Stimulated activated naive CD8-positive, alpha-beta T cell treated with anti-CD3 and anti-CD28 coated beads, Interleukin-15, Interleukin-2, amounts not matched to agents 100 U/mL and 50 U/mL, for 24 hours (primary cell): Measurements from ENCODE around the gene TMEM237.
A peak's percentile ranks its signal among the peaks of the same experiment; 100 is the strongest.

Source experiments
- ATAC-seq: fragments of 150-1000 bp; cut with Tn5 transposase; one replicate; pipeline ENCODE4 v1.10.0; 2021
- DNase-seq: peaks from one replicate; pipeline ENCODE4 v3.0.0; 2021

TMEM237 gene

DNA sequence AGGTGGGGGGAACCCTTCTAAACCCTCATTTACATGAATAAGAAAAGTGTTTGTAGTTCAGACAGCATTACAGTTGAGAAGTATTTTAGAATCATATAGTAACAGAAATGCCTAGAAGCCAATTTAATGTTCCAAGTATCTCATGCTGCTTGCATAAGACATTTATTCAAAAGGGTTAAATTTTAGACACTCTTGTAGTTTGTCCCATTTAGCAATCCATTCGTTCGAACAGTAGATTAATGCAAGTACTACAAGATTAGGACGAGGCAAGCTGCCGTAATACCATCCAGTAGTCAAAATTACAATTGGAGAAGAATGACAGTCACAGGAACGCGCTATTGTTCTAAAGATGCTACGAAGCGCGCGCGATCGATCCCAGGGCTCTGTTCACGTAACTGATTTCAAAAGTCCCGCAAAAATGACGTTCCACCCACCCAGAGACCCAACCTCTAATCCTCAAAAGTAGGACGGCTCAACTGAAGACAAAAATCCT, 1.2 kb downstream of the TMEM237 start:
- DNase-seq (no peak), ATAC-seq (peak; percentile 24)

DNA sequence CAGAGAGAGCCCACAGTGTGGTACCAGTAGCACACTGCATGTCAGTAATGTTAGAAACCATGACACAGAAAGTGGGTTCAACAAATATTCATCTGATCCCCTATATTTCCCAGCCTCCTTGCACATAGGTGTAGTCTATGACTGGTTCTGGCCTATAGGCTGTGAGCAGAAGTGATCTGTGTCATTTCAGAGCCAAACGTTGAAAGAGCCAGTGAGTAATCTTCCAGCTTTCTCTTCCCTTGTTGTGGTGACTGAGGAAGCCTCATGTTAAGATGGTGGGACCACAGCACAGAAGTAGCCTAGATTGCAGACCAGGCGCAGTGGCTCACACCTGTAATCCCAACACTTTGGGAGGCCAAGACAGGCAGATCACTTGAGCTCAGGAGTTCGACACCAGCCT, 4.1 kb downstream of the TMEM237 start:
- ATAC-seq = peak; percentile 34
- no peak for DNase-seq

DNA sequence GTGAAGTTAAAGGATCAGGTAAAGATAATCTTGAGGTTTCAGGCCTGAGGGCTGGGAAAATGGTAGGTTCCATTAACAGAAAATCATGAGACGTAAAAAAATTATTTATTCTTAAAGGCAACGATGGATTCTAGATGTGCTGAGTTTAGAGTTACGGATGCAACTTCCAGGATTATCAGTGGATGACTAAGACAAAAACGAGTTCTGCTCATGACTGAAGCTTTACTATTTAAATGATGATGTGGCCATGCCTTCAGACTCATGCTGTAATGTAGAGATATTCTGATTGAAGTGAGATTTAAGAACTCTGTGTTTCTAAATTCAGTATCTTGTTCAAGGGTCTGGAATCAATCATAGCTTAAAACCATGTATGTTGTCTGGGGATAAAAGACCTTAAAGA, 5.0 kb downstream of the TMEM237 start:
- DNase-seq = no peak
- no peak for ATAC-seq

DNA sequence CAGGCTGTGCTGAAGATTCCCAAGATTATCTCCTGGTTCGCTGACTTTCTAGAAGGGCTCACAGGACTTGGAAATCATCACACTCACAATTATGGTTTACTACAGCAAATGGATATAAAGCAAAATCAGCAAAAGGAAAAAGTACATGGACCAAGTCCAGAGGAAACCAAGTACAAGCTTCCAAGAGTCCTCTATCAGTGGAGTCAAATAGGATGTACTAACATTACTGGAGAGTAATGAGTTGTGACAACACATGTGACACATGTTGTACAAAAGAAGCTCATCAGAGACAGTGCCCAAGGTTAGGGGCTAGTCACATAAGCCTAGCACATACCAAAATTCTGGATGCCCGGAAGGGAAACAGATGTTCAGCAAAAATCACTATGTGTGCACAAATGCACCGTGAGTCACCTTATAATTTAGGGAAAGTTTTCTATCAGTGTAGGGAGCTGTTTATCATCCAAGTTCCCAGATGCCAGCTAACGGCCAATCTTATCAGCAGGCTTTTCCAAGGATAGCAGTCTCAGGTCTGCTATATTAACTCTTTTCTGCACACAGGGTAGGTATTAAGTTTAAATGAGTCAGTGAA, 9.5 kb downstream of the TMEM237 start:
- ATAC-seq (no peak), DNase-seq (no peak)

DNA sequence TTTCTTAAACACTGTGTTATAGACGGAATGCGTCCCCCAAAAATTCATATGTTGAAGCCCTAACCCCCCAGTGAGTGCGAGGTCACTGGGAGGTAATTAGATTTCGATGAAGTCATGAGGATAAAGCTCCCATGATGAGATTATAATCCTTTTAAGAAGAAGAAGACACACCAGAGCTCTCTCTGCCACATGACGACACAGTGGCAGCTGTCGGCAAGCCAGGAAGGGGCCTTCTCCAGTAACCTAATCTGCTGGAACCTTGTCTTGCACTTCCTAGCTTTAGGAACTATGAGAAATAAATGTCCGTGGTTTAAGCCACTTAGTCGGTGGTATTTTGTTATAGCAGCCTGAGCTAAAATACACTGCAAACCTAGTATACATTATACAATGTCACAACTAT, 12.3 kb downstream of the TMEM237 start:
- ATAC-seq = no peak
- no peak for DNase-seq

DNA sequence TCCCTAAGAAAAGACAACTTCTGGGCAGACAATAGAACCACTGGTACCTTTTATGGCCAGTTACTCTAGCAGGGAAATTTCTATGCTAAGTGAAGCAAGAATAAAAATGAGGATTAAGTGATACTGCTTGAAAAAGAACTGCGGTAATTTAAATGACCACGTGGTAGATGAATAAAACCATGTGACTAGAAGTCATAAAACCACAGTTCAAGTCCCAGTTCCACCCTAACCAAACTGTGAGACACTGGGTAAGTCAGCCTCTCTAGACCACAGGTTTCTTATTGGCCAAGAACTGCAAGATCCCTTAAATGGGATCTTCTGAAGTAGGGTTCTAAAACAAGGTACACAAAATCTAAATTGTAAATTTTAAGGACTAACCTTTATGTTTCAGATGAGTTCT, 12.7 kb downstream of the TMEM237 start:
- ATAC-seq = no peak

DNA sequence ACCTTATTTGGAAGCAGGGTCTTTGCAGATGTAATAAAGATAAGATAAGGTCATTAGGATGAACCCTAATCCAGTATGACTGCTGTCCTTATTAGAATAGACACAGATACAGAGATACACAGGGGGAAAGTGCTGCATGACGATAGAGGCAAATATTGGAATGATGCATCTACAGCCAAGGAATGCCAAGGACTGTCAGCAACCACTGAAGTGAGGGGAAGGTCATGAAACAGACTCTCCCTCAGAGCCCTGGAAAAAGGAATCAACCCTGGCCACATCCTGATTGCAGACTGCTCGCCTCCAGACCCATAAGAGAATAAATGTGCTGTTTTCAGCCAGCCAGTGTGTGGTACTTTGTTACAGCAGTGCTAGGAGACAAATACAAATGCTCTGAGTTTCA, 14.8 kb downstream of the TMEM237 start:
- ATAC-seq (no peak), DNase-seq (no peak)

More for the DNA sequence above, 12.7 kb downstream of the TMEM237 start:
- DNase-seq = no peak

DNA sequence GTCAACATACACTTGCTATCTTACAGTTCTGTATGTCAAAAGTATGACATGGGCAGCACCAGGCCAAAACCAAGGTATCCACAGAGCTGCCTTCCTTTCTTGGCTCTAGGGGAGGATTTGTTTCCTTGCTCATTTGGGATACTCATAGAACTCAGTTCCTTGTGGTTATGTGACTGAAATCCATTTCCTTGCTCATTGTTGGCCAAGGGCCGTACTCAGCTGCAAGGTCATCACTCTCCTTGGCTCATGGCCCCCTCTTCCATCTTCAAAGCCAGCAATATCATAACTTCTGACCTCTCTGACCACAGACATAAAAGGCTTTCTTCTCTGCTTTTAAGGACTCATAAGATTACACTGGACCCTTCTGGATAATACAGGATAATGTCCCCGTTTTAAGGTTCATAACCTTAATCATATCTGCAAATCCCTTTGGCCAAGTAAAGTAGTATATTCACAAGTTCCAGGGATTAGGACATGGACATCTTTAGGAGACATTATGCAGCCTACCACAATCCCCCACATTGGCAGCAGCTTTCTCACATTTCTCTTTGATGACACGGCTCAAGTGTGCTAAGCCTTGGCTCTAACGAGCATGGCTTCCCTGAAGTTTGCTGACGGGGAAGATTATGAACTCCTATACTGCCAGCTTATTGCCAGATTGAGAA, 20.9 kb downstream of the TMEM237 start:
- DNase-seq = no peak
- ATAC-seq = no peak

DNA sequence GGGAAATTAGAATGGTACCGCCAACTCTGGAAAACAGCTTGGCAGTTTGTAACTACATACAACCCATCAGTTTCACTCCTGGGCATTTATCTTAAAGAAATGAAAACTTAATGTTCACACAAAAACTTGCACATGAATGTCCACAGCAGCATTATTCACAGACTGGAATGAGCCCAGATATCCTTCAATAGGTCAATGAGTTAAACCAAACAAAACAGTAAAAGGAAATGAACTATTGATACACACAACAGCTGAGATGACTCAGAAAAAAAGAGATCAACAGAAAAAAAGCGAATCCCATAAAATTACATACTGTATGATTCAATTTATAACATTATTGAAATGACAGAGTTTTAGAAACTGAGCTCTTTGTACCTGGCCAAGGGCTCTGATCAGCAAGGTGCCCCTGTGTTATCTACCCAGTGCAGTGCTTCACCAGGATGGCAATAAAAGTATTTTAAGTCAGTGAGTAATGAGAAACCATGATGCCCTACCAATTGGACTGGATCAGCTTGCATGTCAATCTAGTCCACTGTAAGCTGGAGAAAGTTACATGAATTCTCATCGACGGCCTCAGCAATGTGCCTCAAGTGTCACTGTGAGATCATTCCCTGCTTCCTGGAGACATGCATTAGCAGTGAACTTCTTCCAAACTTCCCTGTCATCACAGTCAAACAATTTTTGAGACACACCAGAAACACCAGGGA, 21.9 kb downstream of the TMEM237 start:
- ATAC-seq (no peak), DNase-seq (no peak)

DNA sequence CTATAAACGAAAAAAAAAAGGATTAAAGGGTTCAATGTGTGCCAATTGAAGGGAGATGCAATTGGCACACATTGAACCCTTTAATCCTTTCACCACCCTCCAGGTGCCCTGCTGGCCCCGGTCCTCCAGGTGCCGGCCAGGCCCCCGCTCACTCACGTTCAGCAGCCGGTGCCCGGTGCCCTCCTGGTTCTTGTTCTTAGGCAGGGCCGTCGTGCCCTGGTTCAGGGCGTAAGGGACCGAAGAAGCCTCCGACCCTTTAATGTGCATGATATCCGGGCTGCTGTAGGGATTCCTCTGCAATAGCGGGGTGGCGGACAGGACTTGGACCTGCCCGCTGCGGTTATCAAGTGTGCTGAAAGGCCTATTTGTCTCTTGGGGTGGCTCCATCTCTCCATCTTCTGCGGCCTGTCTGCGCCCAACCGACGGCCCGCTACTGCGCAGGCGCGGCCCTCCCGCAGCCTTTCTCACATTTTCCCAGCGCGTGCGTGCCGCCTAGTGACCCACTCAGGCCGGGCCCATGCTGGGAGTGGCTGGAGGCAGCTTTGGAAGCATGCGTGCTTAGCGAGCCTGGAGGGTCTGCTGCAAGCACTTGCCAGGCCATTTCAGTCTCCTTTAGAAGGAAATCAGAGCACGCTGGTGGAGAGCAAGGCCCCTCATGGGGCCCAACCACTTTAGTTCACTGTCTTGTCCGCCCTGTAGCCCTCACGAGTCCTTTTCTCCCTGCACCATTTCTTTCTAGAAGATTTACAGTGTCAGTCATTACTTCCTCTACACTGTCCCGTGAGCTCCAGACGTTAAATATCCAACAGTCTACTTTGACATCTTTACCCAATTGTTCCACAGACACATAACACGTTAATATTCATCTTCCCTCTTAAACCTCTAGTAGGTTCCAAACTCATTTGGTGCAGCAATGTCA, 24.3 kb downstream of the TMEM237 start:
- DNase-seq = peak; percentile 27
- no peak for ATAC-seq

DNA sequence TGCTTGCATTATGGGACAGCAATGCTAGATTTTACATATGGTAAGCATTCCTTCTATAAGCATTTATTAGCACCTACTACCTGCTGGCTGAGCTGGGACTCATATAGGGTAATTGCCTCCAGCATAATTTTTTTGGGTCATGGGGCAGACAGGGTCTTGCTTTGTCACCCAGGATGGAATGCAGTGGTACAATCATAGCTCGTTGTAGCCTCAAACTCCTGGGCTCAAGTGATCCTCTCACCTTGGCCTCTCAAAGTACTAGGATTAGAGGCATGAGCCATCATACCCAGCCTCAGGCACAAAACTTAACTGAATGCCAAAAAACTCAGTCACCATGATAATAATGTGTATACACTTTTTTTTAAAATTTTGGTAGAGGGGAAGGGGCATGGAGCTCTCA, 35.3 kb downstream of the TMEM237 start:
- ATAC-seq (no peak), DNase-seq (no peak)

DNA sequence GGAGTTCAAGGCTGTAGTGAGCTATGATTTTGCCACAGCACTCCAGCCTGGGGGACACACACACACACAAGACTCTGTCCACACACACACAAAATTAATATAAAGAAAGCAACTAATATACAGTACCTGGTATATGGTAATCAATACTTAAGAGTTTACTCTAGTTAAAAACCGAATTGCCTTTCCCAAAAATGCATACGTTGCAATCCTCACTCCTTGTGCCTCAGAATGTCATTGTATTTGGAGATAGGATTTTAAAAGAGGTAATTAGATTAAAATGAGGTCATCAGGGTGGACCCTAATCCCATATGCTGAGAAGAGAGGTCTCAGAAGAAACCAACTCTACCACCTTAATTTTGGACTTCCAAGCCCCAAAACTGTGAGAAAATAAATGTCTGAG, 35.7 kb downstream of the TMEM237 start:
- DNase-seq = no peak

DNA sequence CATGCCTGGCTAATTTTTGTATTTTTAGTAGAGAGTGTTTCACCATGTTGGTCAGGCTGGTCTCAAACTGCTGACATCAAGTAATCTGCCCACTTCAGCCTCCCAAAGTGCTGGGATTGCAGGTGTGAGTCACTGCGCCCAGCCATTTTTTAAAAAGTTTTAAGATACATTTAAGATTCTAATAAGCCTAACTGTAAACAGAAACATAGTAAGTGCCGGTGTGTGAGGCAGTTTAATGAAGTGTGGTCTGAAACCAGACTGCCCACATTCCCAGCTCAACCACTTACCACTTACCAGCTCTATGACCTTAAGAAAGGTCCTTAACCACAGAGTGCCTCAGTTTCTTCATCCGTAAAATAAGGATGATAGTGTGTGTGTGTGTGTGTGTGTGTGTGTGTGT, 42.4 kb downstream of the TMEM237 start:
- no peak for ATAC-seq

More for the DNA sequence above, 35.7 kb downstream of the TMEM237 start:
- ATAC-seq = no peak

DNA sequence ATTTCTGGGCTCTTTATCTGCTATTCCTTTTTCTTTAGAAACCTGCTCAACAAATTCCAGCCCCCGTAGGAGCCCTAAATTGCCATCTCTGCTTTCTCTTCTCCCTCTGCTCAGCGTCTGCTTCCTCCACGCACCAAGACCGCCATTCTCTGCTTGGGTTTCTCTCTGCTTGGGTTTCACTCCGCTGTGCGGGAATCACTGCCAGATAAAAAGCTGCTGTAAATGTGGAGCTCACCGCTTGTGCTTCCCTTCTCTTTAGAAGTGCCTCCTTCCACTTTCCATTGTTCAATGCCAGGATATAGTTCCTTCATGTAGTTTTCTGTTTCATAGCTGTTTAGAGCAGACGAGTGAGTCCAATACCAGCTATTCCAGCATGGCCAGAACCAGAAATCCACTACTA, 45.9 kb downstream of the TMEM237 start:
- DNase-seq (no peak), ATAC-seq (no peak)

More for the DNA sequence above, 42.4 kb downstream of the TMEM237 start:
- no peak for DNase-seq

DNA sequence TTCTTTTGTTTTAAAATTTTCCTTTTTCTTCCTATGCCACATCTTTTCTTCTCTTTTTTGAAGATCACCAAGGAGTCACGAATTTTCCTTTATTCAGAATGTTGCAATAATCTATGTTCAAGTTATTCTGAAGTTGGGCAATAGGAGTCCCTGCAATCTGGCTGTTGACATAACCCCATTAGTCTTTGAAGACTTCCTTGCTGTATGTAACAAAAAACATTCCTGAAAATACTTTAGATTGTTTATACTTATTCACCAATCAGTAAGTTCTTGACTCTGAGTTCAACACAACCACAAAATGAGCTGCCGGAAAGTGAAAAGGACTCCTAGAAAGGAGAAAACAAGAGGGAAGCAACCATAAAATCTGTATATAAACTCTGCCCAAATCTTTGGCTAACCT, 62.8 kb downstream of the TMEM237 start:
- no peak for ATAC-seq
- no peak for DNase-seq

DNA sequence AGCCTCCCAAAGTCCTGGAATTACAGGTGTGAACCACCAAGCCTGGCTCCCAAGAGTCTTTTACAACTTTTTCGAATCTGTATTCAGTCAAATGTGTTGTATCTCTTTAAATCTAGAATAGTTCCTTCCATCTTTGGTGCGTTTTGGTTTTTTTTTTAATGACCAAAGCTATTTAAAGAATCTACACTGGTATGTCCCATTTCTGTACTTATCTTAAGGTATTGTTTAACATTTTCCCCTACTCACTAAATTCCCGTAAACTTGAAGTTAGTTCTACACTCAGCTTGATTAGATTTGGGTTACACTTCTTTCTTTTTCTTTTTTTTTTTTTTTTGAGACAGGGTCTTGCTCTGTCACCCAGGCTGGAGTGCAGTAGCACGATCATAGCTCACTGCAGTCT, 63.8 kb downstream of the TMEM237 start:
- DNase-seq = no peak
- ATAC-seq = no peak

DNA sequence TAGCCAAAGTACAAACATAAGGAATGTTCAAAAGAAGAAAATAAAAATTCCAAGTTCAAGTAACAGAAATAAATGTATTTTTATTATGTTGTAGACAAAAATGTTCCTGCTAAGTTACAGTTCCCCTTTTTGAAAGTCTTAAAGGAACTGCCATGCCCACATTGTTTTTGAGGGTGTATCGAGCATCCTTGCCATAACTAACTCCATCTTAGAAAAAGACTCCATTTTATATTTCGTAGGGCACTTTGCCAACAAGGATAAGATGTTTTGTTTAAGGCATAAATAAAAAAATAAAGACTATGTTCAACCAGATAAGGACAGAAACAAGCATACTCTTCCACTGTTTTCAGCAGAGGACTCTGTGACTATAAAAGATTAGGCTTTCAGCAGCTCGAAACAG, 67.3 kb downstream of the TMEM237 start:
- no peak for DNase-seq
- no peak for ATAC-seq

DNA sequence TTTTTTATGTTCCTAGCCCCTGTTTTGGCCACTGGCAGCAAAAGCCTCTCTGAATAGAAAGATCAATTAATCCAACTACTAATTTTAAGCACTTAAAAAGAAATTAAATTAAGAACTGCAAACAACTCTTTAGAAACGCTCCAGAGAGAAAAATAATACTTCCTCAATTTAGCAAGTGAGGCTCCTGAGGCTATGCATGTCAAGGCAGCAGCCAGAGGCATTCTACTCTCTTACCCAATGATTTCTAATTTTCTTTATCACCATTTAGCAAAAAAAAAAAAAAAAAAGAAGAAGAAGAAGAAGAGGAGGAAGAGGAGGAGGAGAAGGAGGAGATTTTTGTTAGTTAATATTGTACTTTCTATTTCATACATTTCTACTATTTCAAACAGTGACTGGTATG, 68.5 kb downstream of the TMEM237 start:
- ATAC-seq = no peak
- no peak for DNase-seq

DNA sequence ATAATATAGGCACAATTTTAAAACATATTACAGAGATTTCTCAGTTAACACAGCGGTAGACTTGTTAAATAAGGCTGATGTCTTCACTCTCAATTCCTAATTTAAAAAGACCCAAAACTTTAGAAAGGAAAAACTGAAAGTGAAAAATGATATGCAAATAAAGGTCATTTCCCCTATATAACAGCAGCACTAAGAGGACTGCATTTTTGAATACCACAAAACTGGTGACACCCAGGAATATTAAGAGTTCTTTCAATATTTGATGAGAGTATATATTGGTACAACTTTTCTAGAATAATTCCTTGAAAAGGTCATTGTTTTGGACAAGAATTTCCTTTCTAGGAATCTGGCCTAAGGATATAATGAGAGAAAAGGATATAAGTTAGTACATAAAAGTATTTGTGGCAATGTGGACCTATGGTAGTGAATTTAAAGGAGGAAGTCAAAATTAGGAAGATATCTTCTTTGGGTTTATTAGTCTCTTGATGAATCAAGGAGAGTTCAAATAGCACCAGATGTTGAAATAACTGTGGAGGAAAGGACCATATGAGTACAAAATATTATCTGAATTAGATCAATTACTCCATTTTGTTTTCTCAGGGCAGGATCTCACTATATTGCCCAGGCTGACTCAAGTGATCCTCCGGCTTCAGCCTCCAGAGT, 70.3 kb downstream of the TMEM237 start:
- no peak for ATAC-seq
- DNase-seq = no peak
